Activated naive CD8-positive, alpha-beta T cell (primary cell): Measurements from ENCODE around the gene GLI2.

Experiments
- H3K27ac Mint-ChIP-seq: one replicate; pipeline ENCODE4 v1.8.0; 2021; ENCODE audit warnings: mixed read lengths
- H3K27me3 Mint-ChIP-seq: one replicate; pipeline ENCODE4 v1.8.0; 2021; ENCODE audit warnings: mixed read lengths
- H3K36me3 Mint-ChIP-seq: one replicate; pipeline ENCODE4 v1.8.0; 2021; ENCODE audit warnings: mixed read lengths
- H3K4me1 Mint-ChIP-seq: one replicate; pipeline ENCODE4 v1.8.0; 2021; ENCODE audit warnings: low read depth, mixed read lengths
- H3K4me3 Mint-ChIP-seq: one replicate; pipeline ENCODE4 v1.8.0; 2021; ENCODE audit warnings: mild to moderate bottlenecking, mixed read lengths
- H3K9me3 Mint-ChIP-seq: one replicate; pipeline ENCODE4 v1.8.0; 2021; ENCODE audit warnings: low read depth, mixed read lengths

GLI2 gene

GRCh38 chr2:120750488-120751210 lies 15.0 kb downstream of the GLI2 start:
- no peak overlapping the region for H3K4me3 Mint-ChIP-seq

GRCh38 chr2:120751553-120751952 lies 15.9 kb downstream of the GLI2 start:
- no peaks in the 10 kb centered on the region for H3K9me3 Mint-ChIP-seq
- H3K27ac Mint-ChIP-seq, result no peak overlapping the region
- H3K4me1 Mint-ChIP-seq, result no peaks in the 10 kb centered on the region
- H3K4me3 Mint-ChIP-seq, result no peak overlapping the region
- no peaks in the 10 kb centered on the region for H3K36me3 Mint-ChIP-seq
- no peaks in the 10 kb centered on the region for H3K27me3 Mint-ChIP-seq

More at GRCh38 chr2:120750488-120751210, 15.0 kb downstream of the GLI2 start:
- Mint-ChIP-seq H3K27ac (no peak overlapping the region), H3K9me3 (no peaks in the 10 kb centered on the region), H3K36me3 (no peaks in the 10 kb centered on the region), H3K4me1 (no peaks in the 10 kb centered on the region), H3K27me3 (no peaks in the 10 kb centered on the region)

GRCh38 chr2:120754067-120754960 lies 18.6 kb downstream of the GLI2 start:
- no peaks in the 10 kb centered on the region for H3K9me3 Mint-ChIP-seq
- H3K27me3 Mint-ChIP-seq, result no peaks in the 10 kb centered on the region
- H3K27ac Mint-ChIP-seq, result no peak overlapping the region
- H3K36me3 Mint-ChIP-seq, result no peaks in the 10 kb centered on the region
- no peak overlapping the region for H3K4me3 Mint-ChIP-seq
- H3K4me1 Mint-ChIP-seq, result no peaks in the 10 kb centered on the region

- H3K9me3 Mint-ChIP-seq, result no peaks in the 10 kb centered on the region
- H3K4me1 Mint-ChIP-seq, result no peaks in the 10 kb centered on the region
- H3K27me3 Mint-ChIP-seq, result no peaks in the 10 kb centered on the region
- no peak overlapping the region for H3K4me3 Mint-ChIP-seq
- no peaks in the 10 kb centered on the region for H3K36me3 Mint-ChIP-seq
- H3K27ac Mint-ChIP-seq, result no peak overlapping the region
Measured at GRCh38 chr2:120758181-120759144, 22.8 kb downstream of the GLI2 start.

DNA sequence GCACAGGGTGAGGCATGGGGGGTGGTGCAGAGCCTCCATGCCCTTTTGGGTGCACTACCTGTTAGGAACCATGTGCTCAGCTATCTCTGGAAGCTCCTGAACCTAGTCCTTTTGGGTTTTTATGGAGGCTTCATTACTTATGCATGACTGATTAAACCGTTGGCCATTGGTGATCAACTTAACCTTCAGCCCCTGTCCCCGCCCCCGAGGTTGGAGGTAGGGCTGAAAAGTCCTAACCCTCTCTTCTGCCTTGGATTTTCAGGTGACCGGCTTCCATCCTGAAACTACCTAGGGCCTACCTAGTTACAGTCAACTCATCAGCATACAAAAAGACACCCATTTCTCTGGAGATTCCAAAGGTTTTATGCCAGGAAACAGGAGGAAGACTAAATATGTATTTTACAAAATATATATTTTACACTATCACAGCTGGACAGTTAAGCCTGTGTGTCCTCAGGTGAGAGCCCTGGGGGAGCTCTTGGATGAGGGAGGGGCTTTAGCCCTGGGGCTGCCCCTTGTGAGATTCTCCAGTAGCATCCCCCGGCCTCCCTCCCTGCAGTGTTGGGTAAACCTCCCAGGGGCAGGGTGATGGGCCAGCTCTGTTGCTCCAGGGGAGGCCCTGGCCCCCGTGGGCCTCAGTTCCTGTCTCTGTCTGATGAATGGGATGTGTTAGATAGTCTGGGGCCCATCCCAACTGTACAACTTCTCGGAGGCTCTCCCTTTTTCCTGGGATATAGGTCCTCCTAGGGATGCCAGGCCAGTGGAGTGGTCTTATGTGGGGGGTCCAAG lies 24.1 kb downstream of the GLI2 start:
- Mint-ChIP-seq H3K27me3 (no peaks in the 10 kb centered on the region), H3K4me3 (no peak overlapping the region), H3K36me3 (no peaks in the 10 kb centered on the region), H3K4me1 (no peaks in the 10 kb centered on the region), H3K27ac (no peak overlapping the region), H3K9me3 (no peaks in the 10 kb centered on the region)

GRCh38 chr2:120760446-120761135 lies 24.9 kb downstream of the GLI2 start:
- Mint-ChIP-seq H3K27ac (no peak overlapping the region), H3K4me1 (no peaks in the 10 kb centered on the region), H3K36me3 (no peaks in the 10 kb centered on the region), H3K4me3 (no peak overlapping the region), H3K27me3 (no peaks in the 10 kb centered on the region), H3K9me3 (no peaks in the 10 kb centered on the region)

GRCh38 chr2:120761164-120761861 lies 25.6 kb downstream of the GLI2 start:
- Mint-ChIP-seq H3K27ac (no peak overlapping the region), H3K9me3 (no peaks in the 10 kb centered on the region), H3K4me1 (no peaks in the 10 kb centered on the region), H3K27me3 (no peaks in the 10 kb centered on the region), H3K4me3 (no peak overlapping the region), H3K36me3 (no peaks in the 10 kb centered on the region)

- Mint-ChIP-seq H3K27ac (no peak overlapping the region), H3K27me3 (no peaks in the 10 kb centered on the region), H3K36me3 (no peaks in the 10 kb centered on the region), H3K4me1 (no peaks in the 10 kb centered on the region), H3K4me3 (no peak overlapping the region), H3K9me3 (no peaks in the 10 kb centered on the region)
Measured at GRCh38 chr2:120761911-120762310, 26.2 kb downstream of the GLI2 start.

- Mint-ChIP-seq H3K9me3 (no peaks in the 10 kb centered on the region), H3K4me3 (no peak overlapping the region), H3K27me3 (no peaks in the 10 kb centered on the region), H3K4me1 (no peaks in the 10 kb centered on the region), H3K27ac (no peak overlapping the region), H3K36me3 (no peaks in the 10 kb centered on the region)
Measured at GRCh38 chr2:120762341-120763061, 26.8 kb downstream of the GLI2 start.

DNA sequence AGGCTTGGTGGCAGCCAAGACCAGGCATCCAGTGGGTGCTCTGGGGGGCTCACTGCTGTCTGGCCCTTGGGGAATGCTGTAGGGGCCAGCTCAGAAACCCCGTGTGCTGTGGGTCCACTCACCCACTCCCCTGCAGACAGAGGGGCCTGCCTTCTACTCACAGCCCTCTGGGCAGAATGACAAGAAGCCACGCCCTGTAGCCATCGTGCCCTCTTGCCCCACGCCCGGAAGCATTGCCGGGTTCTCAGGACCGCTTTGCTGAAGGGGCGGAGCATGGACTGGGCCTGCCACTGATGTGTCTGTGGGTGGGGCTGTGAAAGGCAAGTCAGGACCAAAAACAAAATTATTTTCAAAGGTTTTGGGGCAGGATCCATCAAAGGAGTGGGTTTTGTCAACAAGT lies 27.8 kb downstream of the GLI2 start:
- Mint-ChIP-seq H3K27ac (no peak overlapping the region), H3K9me3 (no peaks in the 10 kb centered on the region), H3K36me3 (no peaks in the 10 kb centered on the region), H3K27me3 (no peaks in the 10 kb centered on the region), H3K4me1 (no peaks in the 10 kb centered on the region), H3K4me3 (no peak overlapping the region)

- Mint-ChIP-seq H3K4me3 (no peak overlapping the region), H3K36me3 (no peaks in the 10 kb centered on the region), H3K9me3 (no peaks in the 10 kb centered on the region), H3K27ac (no peak overlapping the region), H3K4me1 (no peaks in the 10 kb centered on the region), H3K27me3 (no peaks in the 10 kb centered on the region)
Measured at GRCh38 chr2:120763931-120764330, 28.3 kb downstream of the GLI2 start.

DNA sequence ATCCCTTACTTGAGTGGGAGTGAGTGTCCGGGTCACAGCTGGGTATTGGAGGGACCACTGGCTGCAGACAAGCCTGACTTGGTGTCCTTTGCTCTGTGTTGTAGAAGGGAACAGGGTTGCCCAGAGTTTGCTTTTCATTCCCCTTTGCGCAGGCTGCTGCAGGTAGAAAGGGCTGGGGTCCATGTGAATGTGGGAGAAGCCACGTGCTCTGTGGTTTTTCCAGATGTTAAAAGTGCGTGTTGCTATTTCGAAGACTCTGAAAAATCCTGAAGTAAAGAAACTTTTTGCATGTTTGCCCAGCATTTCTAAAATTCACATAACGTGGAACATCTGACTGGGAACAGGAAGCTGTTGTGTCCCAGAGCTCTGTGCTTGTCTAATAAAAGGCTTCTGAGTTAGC lies 28.8 kb downstream of the GLI2 start:
- Mint-ChIP-seq H3K27me3 (no peaks in the 10 kb centered on the region), H3K4me3 (no peak overlapping the region), H3K4me1 (no peaks in the 10 kb centered on the region), H3K27ac (no peak overlapping the region), H3K9me3 (no peaks in the 10 kb centered on the region), H3K36me3 (no peaks in the 10 kb centered on the region)
